ENCODE data around the gene NAT10. TPM values are rescaled to one million over a fixed set of nuclear protein-coding genes. Genes with fewer than 3 reads are reported as not detected.

The NAT10 gene
- total RNA-seq, 1 experiment from 2014 or later: 75.5 TPM

GRCh38 chr11:34151166-34151565 is 45.7 kb downstream of the NAT10 start (continued):
- TF ChIP-seq ELF4 (CRISPR knock-in tag; IDR thresholded peaks at IDR 0.05; ENCODE audit: low read depth): no peak
- no peak for TF ChIP-seq NR2C2 (CRISPR knock-in tag; IDR thresholded peaks at IDR 0.05)

GRCh38 chr11:34151916-34152845 is 46.8 kb downstream of the NAT10 start:
- Mint-ChIP-seq H3K27ac (no peak overlapping the region), H3K4me3 (no peak overlapping the region), H3K36me3 (peaks cover 16% of the 10 kb centered on the region), H3K4me1 (no peaks in the 10 kb centered on the region), H3K27me3 (ENCODE audit: low read depth) (no peaks in the 10 kb centered on the region), H3K9me3 (no peaks in the 10 kb centered on the region)
- no peak for DNase-seq (ENCODE audit: low spot score)
- no peak for ATAC-seq
- TF ChIP-seq ZNF317 (CRISPR knock-in tag; IDR thresholded peaks at IDR 0.05; ENCODE audit: borderline replicate concordance, low read depth): no peak
- TF ChIP-seq GRHL2 (CRISPR knock-in tag; IDR thresholded peaks at IDR 0.05; ENCODE audit: insufficient replicate concordance, severe bottlenecking): no peak
- no peak for TF ChIP-seq TEAD1 (CRISPR knock-in tag; IDR thresholded peaks at IDR 0.05)
- TF ChIP-seq MYBL2 (CRISPR knock-in tag; IDR thresholded peaks at IDR 0.05): no peak
- no peak for TF ChIP-seq USF1 (CRISPR knock-in tag; IDR thresholded peaks at IDR 0.05)
- no peak for TF ChIP-seq CTCF (IDR thresholded peaks at IDR 0.05)
- no peak for TF ChIP-seq ZBTB21 (CRISPR knock-in tag; IDR thresholded peaks at IDR 0.05; ENCODE audit: borderline replicate concordance)
- POLR2A ChIA-PET: no interaction called here
- CTCF ChIA-PET: interaction anchor here (1.1 to 7.4 kb wide), 2 partner anchors 23 to 206 kb away, joined by 4 to 55 read pairs; partner anchors contain the start of gene ABTB2

GRCh38 chr11:34154059-34154875 is 48.8 kb downstream of the NAT10 start:
- peaks cover 9% of the 10 kb centered on the region; the same call in 1 of the 2 replicates for H3K36me3 Mint-ChIP-seq
- ChIA-PET CTCF (interaction anchor here (1.1 to 7.4 kb wide), 2 partner anchors 19 to 20 kb away, joined by 3 to 55 read pairs; no protein-coding TSS in a partner anchor), POLR2A (no interaction called here)
- no peak overlapping the region for H3K27ac Mint-ChIP-seq
- no peaks in the 10 kb centered on the region for H3K27me3 Mint-ChIP-seq (ENCODE audit: low read depth)
- no peaks in the 10 kb centered on the region for H3K9me3 Mint-ChIP-seq
- H3K4me3 Mint-ChIP-seq: no peak overlapping the region
- ATAC-seq (no peak), DNase-seq (ENCODE audit: low spot score) (no peak)
- TF ChIP-seq HMGA2 (CRISPR knock-in tag; IDR thresholded peaks at IDR 0.05): no peak
- TF ChIP-seq CREM (CRISPR knock-in tag; IDR thresholded peaks at IDR 0.05): no peak
- TF ChIP-seq HMGXB4 (CRISPR knock-in tag; IDR thresholded peaks at IDR 0.05): no peak
- TF ChIP-seq ZNF671 (CRISPR knock-in tag; IDR thresholded peaks at IDR 0.05): no peak
- TF ChIP-seq ZMAT4 (CRISPR knock-in tag; IDR thresholded peaks at IDR 0.05): no peak
- TF ChIP-seq FOXP4 (CRISPR knock-in tag; IDR thresholded peaks at IDR 0.05): no peak
- TF ChIP-seq CTCF (IDR thresholded peaks at IDR 0.05): no peak
- no peak for TF ChIP-seq NR1H2 (CRISPR knock-in tag; IDR thresholded peaks at IDR 0.05)
- H3K4me1 Mint-ChIP-seq: no peaks in the 10 kb centered on the region

Data from WTC11 (cell line).